Measurements from ENCODE around the gene SMPDL3A.

DNA sequence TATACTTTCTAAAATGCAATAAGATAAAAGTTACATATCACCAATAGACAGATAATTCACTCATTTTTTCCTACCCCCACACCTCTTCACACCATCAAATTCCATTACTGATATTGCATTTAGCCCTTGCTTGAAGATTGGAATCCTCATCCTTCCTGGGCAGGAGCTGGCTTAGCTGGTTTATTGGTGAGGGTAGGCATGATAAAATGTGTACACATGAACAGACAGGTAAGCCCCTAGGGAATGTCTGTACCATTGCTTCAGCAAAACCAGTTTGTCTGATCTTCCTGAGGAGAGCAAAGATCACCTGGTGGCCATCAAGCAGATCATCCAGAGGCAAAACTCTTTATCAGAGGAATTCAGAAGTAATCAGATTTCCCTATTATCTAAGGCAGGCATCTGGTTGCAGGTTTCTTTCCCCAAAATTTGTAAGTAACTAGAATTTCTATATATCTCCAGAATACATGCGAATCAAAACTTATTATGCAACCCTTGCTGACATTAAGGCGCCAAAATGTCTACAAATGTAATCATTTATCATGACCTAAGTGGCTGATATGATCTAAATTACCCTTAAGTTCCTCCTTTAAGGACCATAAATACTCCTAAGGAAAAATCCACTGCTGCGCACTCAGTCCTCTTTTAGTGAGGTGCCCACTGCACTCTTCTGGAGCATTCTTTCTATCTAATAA is 16.2 kb upstream of the SMPDL3A start:
- TF ChIP-seq, protein P1, sequence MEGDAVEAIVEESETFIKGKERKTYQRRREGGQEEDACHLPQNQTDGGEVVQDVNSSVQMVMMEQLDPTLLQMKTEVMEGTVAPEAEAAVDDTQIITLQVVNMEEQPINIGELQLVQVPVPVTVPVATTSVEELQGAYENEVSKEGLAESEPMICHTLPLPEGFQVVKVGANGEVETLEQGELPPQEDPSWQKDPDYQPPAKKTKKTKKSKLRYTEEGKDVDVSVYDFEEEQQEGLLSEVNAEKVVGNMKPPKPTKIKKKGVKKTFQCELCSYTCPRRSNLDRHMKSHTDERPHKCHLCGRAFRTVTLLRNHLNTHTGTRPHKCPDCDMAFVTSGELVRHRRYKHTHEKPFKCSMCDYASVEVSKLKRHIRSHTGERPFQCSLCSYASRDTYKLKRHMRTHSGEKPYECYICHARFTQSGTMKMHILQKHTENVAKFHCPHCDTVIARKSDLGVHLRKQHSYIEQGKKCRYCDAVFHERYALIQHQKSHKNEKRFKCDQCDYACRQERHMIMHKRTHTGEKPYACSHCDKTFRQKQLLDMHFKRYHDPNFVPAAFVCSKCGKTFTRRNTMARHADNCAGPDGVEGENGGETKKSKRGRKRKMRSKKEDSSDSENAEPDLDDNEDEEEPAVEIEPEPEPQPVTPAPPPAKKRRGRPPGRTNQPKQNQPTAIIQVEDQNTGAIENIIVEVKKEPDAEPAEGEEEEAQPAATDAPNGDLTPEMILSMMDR (IDR thresholded peaks at IDR 0.05), result no peak
- no peak for TF ChIP-seq POLR2A (IDR thresholded peaks at IDR 0.05)

Data from thyroid gland (tissue), 4 donors.